SK-N-SH treated with all-trans-retinoic acid at 6 μM for 48 hours (cell line): ENCODE results near the gene ZNF107.

Experiments
- ARNTL ChIP-seq: fragments of 450-650 bp; formaldehyde crosslinking; IDR thresholded peaks from 2 replicates; pipeline ENCODE4 v1.5.0; 2020; ENCODE audit warnings: low read depth, mild to moderate bottlenecking, moderate library complexity, borderline replicate concordance
- CREB5 ChIP-seq: fragments of 250-450 bp; sonication (Bioruptor Pico); IDR thresholded peaks from 2 replicates; pipeline ENCODE4 v1.5.1; 2020; ENCODE audit warnings: low read depth, mild to moderate bottlenecking, moderate library complexity
- TCF4 ChIP-seq: fragments of 250-450 bp; sonication (Bioruptor Pico); IDR thresholded peaks from 2 replicates; pipeline ENCODE4 v1.8.0; 2021; ENCODE audit warnings: mild to moderate bottlenecking, moderate library complexity, borderline replicate concordance
- TOX ChIP-seq: fragments of 250-450 bp; sonication (Bioruptor Pico); IDR thresholded peaks from 2 replicates; pipeline ENCODE4 v1.8.0; 2021; ENCODE audit warnings: mild to moderate bottlenecking, moderate library complexity, borderline replicate concordance
- ZNF8 ChIP-seq: fragments of 450-650 bp; formaldehyde crosslinking; IDR thresholded peaks from 2 replicates; pipeline ENCODE4 v1.5.0; 2020; ENCODE audit warnings: mild to moderate bottlenecking, moderate library complexity

- no peak for TF ChIP-seq ARNTL (CRISPR knock-in tag)
- TF ChIP-seq CREB5: no peak
- no peak for TF ChIP-seq TCF4 (CRISPR knock-in tag)
- no peak for TF ChIP-seq TOX
- no peak for TF ChIP-seq ZNF8 (CRISPR knock-in tag)
These were observed 27.1 kb upstream of the ZNF107 start for GRCh38 chr7:64638822-64639221.
